ENCODE measurements around the gene GRID1.

DNA sequence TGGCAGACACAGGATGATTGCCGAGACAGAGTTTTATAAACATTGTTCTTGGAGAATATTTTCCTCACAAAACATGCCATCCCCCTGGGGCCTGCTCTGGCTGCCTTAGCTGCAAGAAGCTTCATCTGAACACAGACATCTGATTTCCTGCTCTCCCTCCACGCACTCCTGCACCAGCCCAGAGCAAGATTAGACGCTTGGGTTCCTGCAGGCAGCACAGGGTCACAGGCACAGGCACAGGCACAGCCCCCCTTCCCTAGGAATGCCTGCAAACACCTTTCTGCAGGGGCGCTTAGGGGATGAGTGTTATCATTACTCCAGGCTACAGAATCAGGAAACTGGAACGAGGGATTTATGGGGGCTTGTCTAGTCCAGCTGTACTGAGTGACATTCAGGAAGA lies 450.3 kb downstream of the GRID1 start:
- TF ChIP-seq POLR2AphosphoS5 (IDR thresholded peaks at IDR 0.05; ENCODE audit: borderline replicate concordance, low read depth, low read length), result no peak
- TF ChIP-seq EZH2 (IDR thresholded peaks at IDR 0.05), result no peak
- no peak for TF ChIP-seq FOXP2 (optimal IDR thresholded peaks at IDR 0.05; ENCODE audit: control extremely low read depth, extremely low read length, insufficient read depth)
